Small intestine (tissue), 7 donors: ENCODE data around the gene SMIM44. TPM values are rescaled to one million over a fixed set of nuclear protein-coding genes. Genes with fewer than 3 reads are reported as not detected.
"Not testable (repeated sequence)": the region's sequence is repeated elsewhere in the genome, so short reads cannot be mapped to it uniquely, and the experiment has no call there.

Experiments used
- DNase-seq, 2 donors: peaks; one replicate each; pipeline versions ENCODE4 v3.0.0 to v3.0.0-alpha.2; 2013
- FAIRE-seq: peaks from 2 replicates; lab custom pipeline; 2012; peaks lifted over from hg19 to GRCh38; lab: Jason Lieb, UNC
- H3K27ac ChIP-seq, 3 donors: one replicate each; pipeline ENCODE4 v1.5.1; 2013; ENCODE audit warnings: low read length in 2 of 3, mild to moderate bottlenecking in 2 of 3, control low read depth in 1 of 3, inconsistent platforms in 1 of 3, low read depth in 1 of 3, moderate library complexity in 1 of 3
- H3K27me3 ChIP-seq, 3 donors: one replicate each; pipeline ENCODE4 v1.6.1; 2013; ENCODE audit warnings: low read length in 3 of 3, inconsistent platforms in 1 of 3; ENCODE audit not compliant: control insufficient read depth in 3 of 3, insufficient read depth in 3 of 3
- H3K36me3 ChIP-seq, 3 donors: one replicate each; pipeline ENCODE4 v1.6.1; 2013; ENCODE audit warnings: low read length in 3 of 3, inconsistent platforms in 1 of 3, low read depth in 1 of 3, mild to moderate bottlenecking in 1 of 3, moderate library complexity in 1 of 3; ENCODE audit not compliant: control insufficient read depth in 3 of 3, insufficient read depth in 2 of 3
- H3K4me1 ChIP-seq, 3 donors: one replicate each; pipeline ENCODE4 v1.6.1; 2013; ENCODE audit warnings: low read length in 2 of 3, inconsistent platforms in 1 of 3, low read depth in 1 of 3, mild to moderate bottlenecking in 1 of 3, moderate library complexity in 1 of 3; ENCODE audit not compliant: control insufficient read depth in 3 of 3, insufficient read depth in 2 of 3
- H3K4me3 ChIP-seq, 3 donors: one replicate each; pipeline ENCODE4 v1.5.1; 2013; ENCODE audit warnings: low read length in 3 of 3, control low read depth in 1 of 3, inconsistent platforms in 1 of 3, low read depth in 1 of 3, mild to moderate bottlenecking in 1 of 3, moderate library complexity in 1 of 3
- H3K9me3 ChIP-seq, 2 donors: one replicate each; pipeline ENCODE4 v1.6.1; 2013; ENCODE audit warnings: low read depth in 1 of 2, low read length in 1 of 2; ENCODE audit not compliant: control insufficient read depth in 2 of 2, insufficient read depth in 1 of 2
- WGBS, 3 donors: extraction: QIAGEN DNeasy Blood & Tissue Kit; methylation state at CpG; one replicate each; pipeline ENCODE4 v1.1.7; 2013; 5-methylcytosine and 5-hydroxymethylcytosine counted together
- polyA plus RNA-seq, 4 donors: library from polyadenylated mRNA; stranded (reverse) in 3 of 4; unstranded in 1 of 4; fragments of 200-250 nt in 3 of 4; fragments of 120-200 nt in 1 of 4; gene quantifications; one replicate each; pipeline versions ENCODE4 v1.2.1 to v1.2.3, GENCODE V29; 2013
- donor health status: healthy with polysubstance abuse.
- donor health status: control.
- donor health status: control.
- donor health status: Bipolar disorder and iron deficiency.
- donor health status: healthy.

Gene SMIM44
- polyA plus RNA-seq, 4 donors, result 0.49 to 0.63 TPM; not detected in 2

DNA sequence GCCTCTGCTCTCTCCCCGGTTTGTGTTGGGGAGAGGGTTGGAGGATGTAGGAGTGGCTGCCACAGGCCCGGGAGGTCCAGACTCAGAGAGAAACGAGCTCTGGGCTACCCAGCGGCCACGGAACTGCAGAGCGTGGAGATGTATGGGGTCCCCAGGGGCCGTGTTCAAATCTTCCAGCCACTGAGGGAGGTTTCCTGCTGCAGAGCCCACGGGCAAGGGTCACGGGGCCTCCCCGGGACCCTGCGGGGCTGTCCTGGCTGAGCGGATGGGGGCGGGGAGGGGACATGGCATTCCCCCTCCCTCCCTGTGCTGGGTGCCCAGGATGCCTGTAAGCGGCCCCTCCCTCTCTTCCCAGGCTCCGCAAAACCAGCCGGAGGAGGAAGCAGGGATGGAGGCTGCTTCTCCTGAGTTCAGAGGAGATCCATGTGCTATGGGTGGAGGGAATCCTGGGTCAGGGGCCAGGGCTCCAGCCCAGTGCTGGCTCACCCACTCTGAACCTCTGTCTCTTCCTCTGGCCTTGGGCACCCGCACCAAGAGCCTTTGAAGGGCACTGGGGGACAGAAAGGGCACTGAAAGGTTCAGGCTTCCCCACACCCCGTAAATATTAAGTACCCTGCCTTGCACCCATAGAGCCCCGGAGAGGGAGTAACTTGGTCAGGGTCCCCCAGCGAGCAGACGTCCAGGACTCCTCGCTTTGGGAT, 25.6 kb downstream of the SMIM44 start:
- 51 to 78% (median 71%) methylated on average over 11 to 22 of the region's 22 CpGs for WGBS, 3 donors
- DNase-seq (peak in 1 of 2 donors; percentile 17), FAIRE-seq (no peak)
- H3K4me3 ChIP-seq, result no peak overlapping the region
- no peaks in the 10 kb centered on the region for H3K9me3 ChIP-seq
- H3K36me3 ChIP-seq, result peaks cover 5 to 55% (median 10%) of the 10 kb centered on the region in 3 donors
- peak overlapping the region in 2 of 3 donors; percentile 53 to 86 for H3K27ac ChIP-seq
- peaks cover 0 to 29% (median 3%) of the 10 kb centered on the region in 3 donors for H3K4me1 ChIP-seq
- peaks cover 0 to 4% (median 0%) of the 10 kb centered on the region in 3 donors for H3K27me3 ChIP-seq

DNA sequence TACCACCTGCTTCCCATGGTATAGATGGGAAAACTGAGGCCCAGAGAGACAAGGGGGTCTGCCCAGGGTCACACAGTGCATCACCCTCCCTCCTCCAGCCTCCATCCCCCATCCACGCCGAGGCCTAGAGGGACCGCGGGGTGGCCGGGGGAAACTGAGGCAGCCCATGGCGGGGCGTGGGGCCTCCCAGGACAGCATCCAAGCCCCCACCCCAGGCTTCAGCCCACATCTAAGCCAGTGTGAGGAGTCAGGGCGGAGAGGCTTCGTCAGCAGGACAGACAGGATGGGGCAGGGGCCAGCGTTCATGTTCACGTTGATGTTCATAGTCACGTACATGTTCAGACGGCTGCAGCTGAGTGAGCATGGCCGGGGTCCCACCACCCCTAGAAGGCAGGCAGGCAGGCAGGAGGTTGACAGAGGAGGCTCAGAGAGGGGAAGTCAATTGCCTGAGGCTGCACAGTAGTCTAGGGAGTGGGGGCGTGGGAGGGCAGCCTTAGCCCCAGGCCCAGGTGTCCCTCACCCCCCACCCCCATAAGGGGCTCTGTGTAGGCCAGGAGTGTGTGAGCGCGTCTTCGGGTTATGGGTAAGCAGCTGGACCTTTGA, 26.2 kb downstream of the SMIM44 start:
- Histone ChIP-seq H3K27me3 (peaks cover 0 to 3% (median 0%) of the 10 kb centered on the region in 3 donors), H3K4me3 (no peak overlapping the region), H3K4me1 (peaks cover 0 to 29% (median 3%) of the 10 kb centered on the region in 3 donors), H3K27ac (peak overlapping the region in 2 of 3 donors; percentile 53 to 86), H3K9me3 (no peaks in the 10 kb centered on the region), H3K36me3 (peaks cover 8 to 58% (median 10%) of the 10 kb centered on the region in 3 donors)
- no peak for DNase-seq
- no peak for FAIRE-seq
- WGBS, 3 donors, result 75 to 91% (median 84%) methylated on average over 18 of the region's 18 CpGs

DNA sequence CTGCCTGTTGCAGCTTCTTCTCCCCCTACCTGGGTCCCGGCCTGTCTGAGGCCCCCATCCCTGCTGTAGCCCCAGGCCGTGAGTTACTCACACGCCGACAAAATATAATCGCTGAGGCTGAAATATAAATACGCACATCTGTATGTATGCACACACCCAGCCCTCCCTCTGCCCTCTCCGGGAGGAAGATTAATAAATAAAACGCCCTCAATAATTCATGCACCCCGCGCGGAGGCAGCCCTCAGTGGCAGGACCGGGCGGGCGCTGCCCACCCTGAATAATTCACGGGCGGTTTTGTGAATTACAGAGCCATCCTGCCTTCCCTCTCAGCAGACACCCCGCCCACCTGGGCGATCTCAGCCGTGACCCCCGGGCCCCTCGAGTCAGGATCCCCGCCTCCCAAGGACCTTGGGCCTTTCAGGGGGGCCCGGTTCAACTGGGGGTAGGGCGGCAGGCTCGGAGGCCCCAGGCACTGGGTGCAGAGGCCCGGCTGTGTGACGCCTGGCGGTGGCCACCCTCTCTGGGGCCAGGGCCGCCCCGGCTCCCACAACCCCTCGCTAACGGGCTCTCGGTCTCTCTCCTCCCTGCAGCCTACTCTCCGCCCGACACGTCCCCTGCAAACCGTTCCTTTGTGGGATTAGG, 27.2 kb downstream of the SMIM44 start:
- H3K27me3 ChIP-seq, result peaks cover 0 to 3% (median 0%) of the 10 kb centered on the region in 3 donors
- 83 to 90% (median 86%) methylated on average over 35 to 37 of the region's 37 CpGs for WGBS, 3 donors
- no peaks in the 10 kb centered on the region for H3K9me3 ChIP-seq
- FAIRE-seq, result no peak
- peak overlapping the region in 1 of 3 donors; percentile 11 for H3K27ac ChIP-seq
- H3K36me3 ChIP-seq, result peaks cover 8 to 63% (median 10%) of the 10 kb centered on the region in 3 donors
- DNase-seq, result no peak
- H3K4me1 ChIP-seq, result peaks cover 0 to 29% (median 3%) of the 10 kb centered on the region in 3 donors
- H3K4me3 ChIP-seq, result no peak overlapping the region

DNA sequence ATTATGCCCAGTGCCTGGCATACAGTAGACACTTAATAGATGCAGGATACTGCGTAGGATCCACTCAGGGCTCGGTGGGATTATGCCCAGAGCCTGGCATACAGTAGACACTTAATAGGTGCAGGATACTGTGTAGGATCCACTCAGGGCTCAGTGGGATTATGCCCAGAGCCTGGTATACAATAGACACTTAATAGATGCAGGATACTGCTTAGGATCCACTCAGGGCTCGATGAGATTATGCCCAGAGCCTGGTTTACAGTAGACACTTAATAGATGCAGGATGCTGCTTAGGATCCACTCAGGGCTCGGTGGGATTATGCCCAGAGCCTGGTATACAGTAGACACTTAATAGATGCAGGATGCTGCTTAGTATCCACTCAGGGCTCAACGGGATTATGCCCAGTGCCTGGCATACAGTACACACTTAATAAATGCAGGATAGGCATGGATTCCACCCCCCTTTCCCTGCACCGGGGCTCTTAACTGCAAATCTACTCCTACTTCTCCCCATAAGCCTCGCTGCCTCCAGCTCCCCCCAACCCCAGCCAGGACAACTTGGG, 27.8 kb downstream of the SMIM44 start:
- Histone ChIP-seq H3K36me3 (peaks cover 8 to 69% (median 10%) of the 10 kb centered on the region in 3 donors), H3K4me1 (peaks cover 0 to 29% (median 3%) of the 10 kb centered on the region in 3 donors), H3K27me3 (peaks cover 0 to 3% (median 0%) of the 10 kb centered on the region in 3 donors), H3K9me3 (no peaks in the 10 kb centered on the region), H3K4me3 (no peak overlapping the region), H3K27ac (peak overlapping the region in 1 of 3 donors; percentile 11)
- 78 to 91% (median 87%) methylated on average over 7 of the region's 7 CpGs for WGBS, 3 donors
- DNase-seq, result no peak
- no peak for FAIRE-seq

DNA sequence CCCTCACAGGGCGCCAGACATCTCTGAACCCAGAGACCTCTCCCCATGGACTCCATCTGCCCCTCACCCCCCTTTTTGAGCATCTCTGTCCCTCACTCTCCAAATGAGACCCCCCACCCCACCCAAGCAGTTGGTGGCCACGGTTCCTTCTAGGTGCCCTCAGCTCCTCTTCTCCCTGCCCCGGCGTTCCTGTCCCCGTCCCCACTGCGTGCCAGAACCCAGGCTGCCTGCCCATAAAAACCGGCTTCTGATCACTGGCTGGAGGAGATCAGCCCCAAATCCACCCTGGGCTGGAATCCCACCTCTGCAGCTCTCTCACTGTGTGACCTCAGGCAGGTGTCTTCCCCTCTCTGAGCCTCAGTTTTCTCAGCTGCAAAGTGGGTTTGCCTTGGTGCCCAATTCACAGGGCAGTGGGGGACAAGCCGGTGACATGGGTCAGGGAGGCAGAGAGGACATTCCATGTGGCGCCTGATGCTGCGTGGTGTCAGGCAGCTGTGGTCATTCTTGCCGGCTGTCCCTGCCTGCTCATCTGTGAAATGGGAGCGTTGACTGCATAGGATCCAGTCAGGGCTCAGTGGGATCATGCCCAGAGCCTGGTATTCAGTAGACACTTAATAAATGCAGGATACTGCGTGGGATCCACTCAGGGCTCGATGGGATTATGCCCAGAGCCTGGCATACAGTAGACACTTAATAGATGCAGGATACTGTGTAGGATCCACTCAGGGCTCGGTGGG, 28.4 kb downstream of the SMIM44 start:
- WGBS, 3 donors, result 95 to 98% (median 96%) methylated on average over 14 to 15 of the region's 15 CpGs
- no peak for DNase-seq
- H3K4me3 ChIP-seq, result no peak overlapping the region
- no peak for FAIRE-seq
- no peak overlapping the region for H3K27ac ChIP-seq
- peaks cover 0 to 27% (median 3%) of the 10 kb centered on the region in 3 donors for H3K4me1 ChIP-seq
- H3K36me3 ChIP-seq, result peaks cover 8 to 64% (median 10%) of the 10 kb centered on the region in 3 donors
- peaks cover 0 to 3% (median 0%) of the 10 kb centered on the region in 3 donors for H3K27me3 ChIP-seq
- no peaks in the 10 kb centered on the region for H3K9me3 ChIP-seq

DNA sequence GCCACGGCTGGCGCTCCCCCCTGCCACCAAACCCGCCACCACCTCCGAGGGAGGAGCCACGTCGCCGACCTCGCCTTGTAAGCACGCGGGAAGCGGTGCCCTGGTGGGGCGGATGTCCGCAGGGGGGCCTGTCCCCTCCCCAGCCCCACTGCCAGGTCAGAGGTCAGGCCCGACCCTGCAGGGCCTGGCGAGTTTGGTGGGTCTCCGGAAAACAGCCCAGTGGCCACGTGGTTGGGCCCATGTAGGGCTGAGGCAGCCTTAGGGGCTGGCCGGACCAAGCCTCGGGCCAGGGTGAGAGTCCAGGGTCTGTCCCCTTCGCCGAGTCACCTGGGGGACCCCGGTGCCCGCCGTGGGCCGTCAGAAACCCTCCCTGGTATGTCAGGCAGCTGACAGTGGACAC, 29.4 kb downstream of the SMIM44 start:
- Histone ChIP-seq H3K4me3 (no peak overlapping the region), H3K36me3 (peaks cover 8 to 68% (median 10%) of the 10 kb centered on the region in 3 donors), H3K9me3 (no peaks in the 10 kb centered on the region), H3K27me3 (peaks cover 0 to 3% (median 0%) of the 10 kb centered on the region in 3 donors), H3K4me1 (peaks cover 0 to 17% (median 3%) of the 10 kb centered on the region in 3 donors), H3K27ac (no peak overlapping the region)
- no peak for DNase-seq
- no peak for FAIRE-seq
- WGBS, 3 donors, result 86 to 88% (median 88%) methylated on average over 15 to 25 of the region's 25 CpGs

DNA sequence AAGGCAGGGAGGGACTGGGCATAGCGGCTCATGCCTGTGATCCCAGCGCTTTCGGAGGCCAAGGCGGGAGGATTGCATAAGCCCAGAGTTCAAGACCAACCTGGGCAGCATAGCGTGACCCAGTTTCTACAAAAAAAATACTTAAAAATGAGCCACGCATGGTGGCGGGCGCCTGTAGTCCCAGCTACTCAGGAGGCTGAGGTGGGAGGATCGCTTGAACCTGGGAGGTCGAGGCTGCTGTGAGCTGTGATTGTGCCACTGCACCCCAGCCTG, 30.4 kb downstream of the SMIM44 start:
- H3K9me3 ChIP-seq, DNase-seq, H3K4me1 ChIP-seq, H3K27me3 ChIP-seq, FAIRE-seq, H3K4me3 ChIP-seq, H3K27ac ChIP-seq: not testable (repeated sequence)
- H3K36me3 ChIP-seq, result peaks cover 8 to 72% (median 12%) of the 10 kb centered on the region in 3 donors
- WGBS, 3 donors, result 91 to 97% (median 94%) methylated on average over 10 of the region's 10 CpGs
